ENCODE results near the gene NDUFAB1. TPM values are rescaled to one million over a fixed set of nuclear protein-coding genes. Genes with fewer than 3 reads are reported as not detected.
"Not testable (repeated sequence)": the region's sequence is repeated elsewhere in the genome, so short reads cannot be mapped to it uniquely, and the experiment has no call there.

NDUFAB1 gene
- total RNA-seq, 2 experiments from 2014 or later: 100 to 105 TPM

GRCh38 chr16:23540817-23541178 is 55.3 kb downstream of the NDUFAB1 start:
- H3K4me1 Mint-ChIP-seq (ENCODE audit: low read depth); H3K4me3 Mint-ChIP-seq; H3K27me3 Mint-ChIP-seq (ENCODE audit: low read depth); POLR2A ChIA-PET; H3K9me3 Mint-ChIP-seq (ENCODE audit: insufficient read depth); H3K27ac Mint-ChIP-seq; DNase-seq; ATAC-seq: not testable (repeated sequence)
- CTCF ChIA-PET: interaction anchor here (0.9 to 1.0 kb wide), 2 partner anchors 8 to 22 kb away, joined by 3 read pairs; no protein-coding TSS in a partner anchor
- H3K36me3 Mint-ChIP-seq (ENCODE audit: low read depth): peaks cover 25% of the 10 kb centered on the region

- Mint-ChIP-seq H3K9me3 (ENCODE audit: insufficient read depth) (no peaks in the 10 kb centered on the region), H3K4me3 (no peak overlapping the region), H3K36me3 (ENCODE audit: low read depth) (peaks cover 23% of the 10 kb centered on the region), H3K27ac (no peak overlapping the region), H3K27me3 (ENCODE audit: low read depth) (no peaks in the 10 kb centered on the region), H3K4me1 (ENCODE audit: low read depth) (peaks cover 2% of the 10 kb centered on the region)
- ChIA-PET POLR2A (no interaction called here), CTCF (interaction anchor here (0.8 to 1.9 kb wide), 5 partner anchors 8 to 105 kb away, joined by 3 to 7 read pairs (median 4); partner anchors contain the start of genes EARS2 and UBFD1)
- DNase-seq (no peak), ATAC-seq (no peak)
Observed at GRCh38 chr16:23539984-23540816, 55.9 kb downstream of the NDUFAB1 start.

- Mint-ChIP-seq H3K27me3 (ENCODE audit: low read depth) (no peaks in the 10 kb centered on the region), H3K4me1 (ENCODE audit: low read depth) (peaks cover 2% of the 10 kb centered on the region), H3K36me3 (ENCODE audit: low read depth) (peaks cover 23% of the 10 kb centered on the region), H3K4me3 (no peak overlapping the region), H3K9me3 (ENCODE audit: insufficient read depth) (no peaks in the 10 kb centered on the region), H3K27ac (no peak overlapping the region)
- DNase-seq (no peak), ATAC-seq (no peak)
- POLR2A ChIA-PET: no interaction called here
- CTCF ChIA-PET: interaction anchor here (1.3 to 1.9 kb wide), 2 partner anchors 23 to 103 kb away, joined by 4 to 7 read pairs; no protein-coding TSS in a partner anchor
Observed at GRCh38 chr16:23538919-23539278, 57.2 kb downstream of the NDUFAB1 start.

GRCh38 chr16:23537390-23537789 is 58.7 kb downstream of the NDUFAB1 start:
- Mint-ChIP-seq H3K27ac (no peak overlapping the region), H3K36me3 (ENCODE audit: low read depth) (peaks cover 27% of the 10 kb centered on the region), H3K4me3 (no peak overlapping the region), H3K4me1 (ENCODE audit: low read depth) (peaks cover 2% of the 10 kb centered on the region), H3K27me3 (ENCODE audit: low read depth) (no peaks in the 10 kb centered on the region), H3K9me3 (ENCODE audit: insufficient read depth) (no peaks in the 10 kb centered on the region)
- ChIA-PET CTCF (interaction anchor here (0.7 kb wide), 1 partner anchor 12 kb away, joined by 3 read pairs; no protein-coding TSS in a partner anchor), POLR2A (no interaction called here)
- ATAC-seq (no peak), DNase-seq (no peak)

GRCh38 chr16:23535901-23536300 is 60.2 kb downstream of the NDUFAB1 start:
- peaks cover 25% of the 10 kb centered on the region for H3K36me3 Mint-ChIP-seq (ENCODE audit: low read depth)
- H3K4me3 Mint-ChIP-seq: no peak overlapping the region
- peaks cover 2% of the 10 kb centered on the region for H3K4me1 Mint-ChIP-seq (ENCODE audit: low read depth)
- H3K9me3 Mint-ChIP-seq (ENCODE audit: insufficient read depth): no peaks in the 10 kb centered on the region
- no peak overlapping the region for H3K27ac Mint-ChIP-seq
- CTCF ChIA-PET: no interaction called here
- DNase-seq: no peak
- ATAC-seq: no peak
- POLR2A ChIA-PET: no interaction called here
- H3K27me3 Mint-ChIP-seq (ENCODE audit: low read depth): no peaks in the 10 kb centered on the region

- H3K27ac Mint-ChIP-seq: no peak overlapping the region
- H3K4me1 Mint-ChIP-seq (ENCODE audit: low read depth): peaks cover 2% of the 10 kb centered on the region
- DNase-seq: no peak
- no peaks in the 10 kb centered on the region for H3K9me3 Mint-ChIP-seq (ENCODE audit: insufficient read depth)
- POLR2A ChIA-PET: no interaction called here
- ATAC-seq: no peak
- H3K36me3 Mint-ChIP-seq (ENCODE audit: low read depth): peaks cover 25% of the 10 kb centered on the region
- H3K4me3 Mint-ChIP-seq: no peak overlapping the region
- CTCF ChIA-PET: interaction anchor here (1.5 to 2.0 kb wide), 2 partner anchors 10 to 99 kb away, joined by 4 to 9 read pairs; no protein-coding TSS in a partner anchor
- H3K27me3 Mint-ChIP-seq (ENCODE audit: low read depth): no peaks in the 10 kb centered on the region
Observed at GRCh38 chr16:23534868-23535860, 61.0 kb downstream of the NDUFAB1 start.

GRCh38 chr16:23532448-23532847 is 63.7 kb downstream of the NDUFAB1 start:
- ChIA-PET CTCF (interaction anchor here (0.8 to 1.3 kb wide), 3 partner anchors 8 to 98 kb away, joined by 3 read pairs; no protein-coding TSS in a partner anchor), POLR2A (no interaction called here)
- no peak overlapping the region for H3K27ac Mint-ChIP-seq
- H3K36me3 Mint-ChIP-seq (ENCODE audit: low read depth): peaks cover 25% of the 10 kb centered on the region
- no peak overlapping the region for H3K4me3 Mint-ChIP-seq
- no peaks in the 10 kb centered on the region for H3K27me3 Mint-ChIP-seq (ENCODE audit: low read depth)
- no peaks in the 10 kb centered on the region for H3K4me1 Mint-ChIP-seq (ENCODE audit: low read depth)
- DNase-seq: no peak
- H3K9me3 Mint-ChIP-seq (ENCODE audit: insufficient read depth): no peaks in the 10 kb centered on the region
- no peak for ATAC-seq

Other genes starting within 250 kb of the NDUFAB1 start
- gene COG7, start 143.1 kb downstream of the NDUFAB1 start, total RNA-seq: 10 to 100 TPM; 20.0 to 21.5 TPM
- gene GGA2, start 85.8 kb downstream of the NDUFAB1 start, total RNA-seq: 100 to 1,000 TPM; 111 to 118 TPM
- gene EARS2, start 39.0 kb downstream of the NDUFAB1 start, total RNA-seq: 10 to 100 TPM; 16.3 to 16.4 TPM
- gene UBFD1, start 38.6 kb downstream of the NDUFAB1 start, total RNA-seq: 10 to 100 TPM; 40.2 to 46.3 TPM
- gene PALB2, start 45.0 kb upstream of the NDUFAB1 start, total RNA-seq: 10 to 100 TPM; 22.7 to 26.1 TPM
- 10 to 100 TPM; 71.9 to 72.6 TPM for gene DCTN5, start 45.1 kb upstream of the NDUFAB1 start, total RNA-seq
- gene PLK1, start 82.6 kb upstream of the NDUFAB1 start, total RNA-seq: 100 to 1,000 TPM; 138 to 139 TPM
- gene ERN2, start 116.9 kb upstream of the NDUFAB1 start, total RNA-seq: not detected
- gene CHP2, start 158.7 kb upstream of the NDUFAB1 start, total RNA-seq: not detected
- gene PRKCB, start 239.7 kb upstream of the NDUFAB1 start, total RNA-seq: 100 to 1,000 TPM; 101 to 105 TPM

Data from activated CD8-positive, alpha-beta T cell treated with anti-CD3 and anti-CD28 coated beads, Interleukin-2, amount 10 ng/mL, durations not matched to agents 7 days and 5 days (primary cell).